Stimulated activated naive CD8-positive, alpha-beta T cell treated with anti-CD3 and anti-CD28 coated beads, Interleukin-15, Interleukin-2, amounts not matched to agents 100 U/mL and 50 U/mL, for 24 hours (primary cell): ENCODE data around the gene SLC25A20.
A peak's percentile ranks its signal among the peaks of the same experiment; 100 is the strongest.

ENCODE experiments used
- ATAC-seq: fragments of 150-1000 bp; cut with Tn5 transposase; one replicate; pipeline ENCODE4 v1.10.0; 2021
- DNase-seq: peaks from one replicate; pipeline ENCODE4 v3.0.0; 2021

SLC25A20 gene

DNA sequence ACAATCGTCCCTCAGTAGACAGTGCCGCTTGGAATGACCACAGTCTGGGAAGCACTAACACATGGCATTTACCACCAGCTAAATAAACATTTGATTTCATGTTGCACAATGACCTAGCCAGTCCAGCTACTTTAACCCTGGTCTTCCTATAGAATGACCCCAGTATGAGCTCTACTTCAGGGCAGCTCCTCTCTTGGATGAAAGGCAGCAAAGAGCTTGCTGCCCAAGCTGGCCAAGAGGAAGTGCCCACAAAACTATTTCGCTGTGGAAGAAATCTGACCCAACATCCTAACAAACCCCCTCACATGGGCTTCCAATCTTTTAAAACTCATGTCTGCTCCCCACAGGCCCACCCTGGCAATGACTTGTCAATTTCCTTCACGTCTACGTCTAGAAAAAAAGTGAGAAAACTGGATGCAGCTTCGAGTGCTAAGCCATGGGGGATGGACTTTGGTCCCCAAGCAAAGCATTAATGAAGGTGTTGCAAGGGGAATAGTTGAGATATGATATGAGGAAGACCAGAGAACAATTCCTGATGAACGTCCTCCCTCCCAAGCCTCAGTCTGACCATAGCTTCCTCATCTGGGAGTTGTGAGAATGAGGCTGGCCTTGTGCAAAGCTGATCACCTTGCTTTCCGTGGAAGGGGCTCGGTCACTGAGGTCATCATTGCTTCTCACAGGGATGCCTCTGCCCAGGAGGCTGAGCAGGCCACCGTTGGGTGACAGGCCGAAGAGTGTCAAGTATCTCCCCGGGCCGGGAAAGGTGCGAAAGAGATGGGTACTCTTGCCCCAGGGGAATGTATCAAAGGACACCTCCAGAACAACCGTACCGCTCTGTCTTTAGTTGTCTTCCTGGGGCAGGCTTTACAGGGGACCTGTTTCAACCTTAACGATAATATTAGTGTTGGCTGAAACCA, 964 bp downstream of the SLC25A20 start:
- ATAC-seq (no peak), DNase-seq (peak; percentile 20)

DNA sequence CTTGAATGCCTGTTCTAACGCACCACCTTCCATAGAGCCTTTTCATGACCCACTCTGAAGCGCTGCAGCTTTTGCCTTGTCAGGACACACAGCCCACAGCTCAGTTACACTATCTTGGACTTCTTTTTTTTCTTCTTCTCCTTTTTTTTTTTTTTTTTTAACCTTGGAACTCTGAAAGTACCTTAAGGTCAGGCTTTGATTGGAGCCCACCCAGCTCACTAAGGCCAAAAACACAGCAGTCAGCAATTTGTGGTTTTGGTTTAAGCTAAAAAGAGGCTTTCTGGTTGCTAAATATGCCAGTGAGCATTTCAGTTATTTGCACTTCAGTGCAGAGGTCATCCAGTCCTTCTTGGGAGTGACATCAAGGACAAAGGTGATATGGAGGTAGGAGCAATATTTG, 1.7 kb downstream of the SLC25A20 start:
- ATAC-seq = no peak
- DNase-seq = no peak

DNA sequence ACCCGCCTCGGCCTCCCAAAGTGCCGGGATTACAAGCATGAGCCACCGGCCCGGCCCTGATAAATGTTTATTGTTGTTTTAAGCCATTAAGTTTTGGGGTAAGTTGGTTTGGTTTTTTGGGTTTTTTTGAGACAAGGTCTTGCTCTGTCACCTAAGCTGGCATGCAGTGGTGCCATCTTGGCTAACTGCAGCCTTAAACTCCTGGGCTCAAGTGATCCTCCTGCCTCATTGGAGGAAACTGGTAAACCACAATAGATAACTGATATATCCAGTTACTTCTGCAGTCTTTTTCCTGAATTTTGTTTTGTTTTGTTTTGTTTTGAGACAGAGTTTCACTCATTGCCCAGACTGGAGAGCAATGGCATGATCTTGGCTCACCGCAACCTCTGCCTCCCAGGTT, 4.2 kb downstream of the SLC25A20 start:
- ATAC-seq = no peak

DNA sequence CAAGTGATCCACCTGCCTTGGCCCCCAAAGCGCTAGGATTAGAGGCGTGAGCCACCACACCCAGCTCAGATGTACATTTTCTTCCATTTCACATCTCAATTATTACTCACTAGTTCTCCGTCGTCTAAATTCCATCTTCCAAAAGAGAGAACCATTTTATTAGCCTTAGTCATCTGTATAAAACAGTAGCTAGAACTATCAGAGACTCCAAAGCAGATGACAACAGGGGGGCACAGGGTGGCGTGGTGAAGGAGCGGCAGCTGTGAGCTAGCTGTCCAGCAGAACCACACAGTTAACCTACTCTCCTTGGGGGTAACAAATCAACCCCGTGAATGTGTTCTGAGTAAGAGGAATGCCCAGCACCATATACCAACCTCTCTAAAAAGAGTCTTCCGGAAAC, 7.1 kb downstream of the SLC25A20 start:
- DNase-seq (no peak), ATAC-seq (no peak)

More for the DNA sequence above, 4.2 kb downstream of the SLC25A20 start:
- no peak for DNase-seq

DNA sequence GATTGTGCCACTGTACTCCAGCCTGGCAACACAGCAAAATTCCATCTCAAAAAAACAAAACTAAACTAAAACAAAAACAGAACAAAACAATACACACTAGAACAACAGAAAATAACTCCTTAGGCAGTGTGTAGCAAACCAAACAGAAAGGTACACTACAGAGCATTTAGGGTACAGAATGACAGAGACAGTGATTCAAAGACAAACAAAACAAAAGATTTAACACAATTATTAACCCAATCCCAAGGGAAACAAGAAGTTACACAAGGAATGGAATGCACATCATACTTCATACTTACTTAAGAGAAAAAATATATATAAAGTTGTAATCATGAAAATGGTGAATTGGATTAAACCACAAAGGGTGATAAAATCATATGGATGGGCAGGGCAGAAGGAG, 12.9 kb downstream of the SLC25A20 start:
- no peak for DNase-seq
- ATAC-seq = no peak

DNA sequence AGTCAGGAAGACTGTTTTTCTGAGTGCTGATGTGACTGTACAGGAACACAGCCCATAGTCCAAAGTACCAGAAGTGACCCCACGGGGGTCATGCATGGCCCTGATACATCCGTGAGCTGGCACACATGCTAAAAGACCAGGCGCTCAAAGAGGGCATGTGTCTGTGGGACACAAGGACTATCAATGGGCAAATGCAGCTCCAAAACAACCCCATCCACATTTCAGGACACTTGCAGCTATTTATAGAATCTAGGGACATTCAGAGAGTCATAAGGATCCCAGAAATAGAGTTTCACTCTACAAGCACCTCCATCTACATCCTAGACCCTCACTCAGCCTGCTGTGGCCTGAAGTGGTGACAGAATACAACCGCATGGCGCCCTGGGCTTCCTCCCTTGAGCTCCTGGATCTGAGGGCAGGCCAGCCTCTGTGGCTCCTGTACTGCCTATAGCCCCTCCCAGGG, 17.0 kb downstream of the SLC25A20 start:
- ATAC-seq (no peak), DNase-seq (no peak)

DNA sequence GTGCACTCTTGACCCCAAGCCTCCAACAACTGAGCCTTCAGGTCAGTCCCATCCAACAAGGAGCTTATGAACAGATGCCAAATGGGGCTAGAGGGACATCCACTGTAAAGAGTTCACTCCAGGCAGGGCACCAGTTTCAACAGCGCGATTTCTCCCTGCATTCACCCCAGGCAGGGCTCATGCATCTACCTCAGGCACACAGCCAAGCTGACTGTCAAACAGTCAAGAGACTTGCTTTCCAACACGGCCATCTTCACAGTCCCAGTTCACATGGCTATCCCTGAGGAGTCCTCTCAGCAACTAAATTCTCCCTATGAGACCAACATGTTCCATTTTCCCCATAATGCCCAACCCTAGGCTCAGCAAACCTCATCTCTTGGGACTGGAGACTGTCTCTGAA, 17.7 kb downstream of the SLC25A20 start:
- DNase-seq = no peak
- ATAC-seq = no peak

DNA sequence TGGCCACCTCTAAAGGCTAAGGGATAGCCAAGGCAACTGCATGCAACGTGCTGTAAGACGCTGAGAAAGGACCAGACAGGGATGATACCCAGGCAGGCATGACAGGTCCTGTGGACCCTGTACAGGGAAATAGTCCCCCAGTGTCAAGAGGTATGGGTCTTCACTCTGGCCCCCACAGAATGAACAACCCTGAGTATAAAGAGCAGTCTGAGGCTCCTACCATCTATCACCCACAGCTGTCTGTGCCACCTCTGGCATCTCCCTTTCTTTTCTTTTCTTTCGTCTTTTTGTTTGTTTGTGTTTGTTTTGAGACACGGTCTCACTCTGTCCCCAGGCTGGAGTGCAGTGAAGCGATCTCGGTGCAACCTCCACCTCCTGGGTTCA, 18.7 kb downstream of the SLC25A20 start:
- DNase-seq = no peak
- no peak for ATAC-seq

DNA sequence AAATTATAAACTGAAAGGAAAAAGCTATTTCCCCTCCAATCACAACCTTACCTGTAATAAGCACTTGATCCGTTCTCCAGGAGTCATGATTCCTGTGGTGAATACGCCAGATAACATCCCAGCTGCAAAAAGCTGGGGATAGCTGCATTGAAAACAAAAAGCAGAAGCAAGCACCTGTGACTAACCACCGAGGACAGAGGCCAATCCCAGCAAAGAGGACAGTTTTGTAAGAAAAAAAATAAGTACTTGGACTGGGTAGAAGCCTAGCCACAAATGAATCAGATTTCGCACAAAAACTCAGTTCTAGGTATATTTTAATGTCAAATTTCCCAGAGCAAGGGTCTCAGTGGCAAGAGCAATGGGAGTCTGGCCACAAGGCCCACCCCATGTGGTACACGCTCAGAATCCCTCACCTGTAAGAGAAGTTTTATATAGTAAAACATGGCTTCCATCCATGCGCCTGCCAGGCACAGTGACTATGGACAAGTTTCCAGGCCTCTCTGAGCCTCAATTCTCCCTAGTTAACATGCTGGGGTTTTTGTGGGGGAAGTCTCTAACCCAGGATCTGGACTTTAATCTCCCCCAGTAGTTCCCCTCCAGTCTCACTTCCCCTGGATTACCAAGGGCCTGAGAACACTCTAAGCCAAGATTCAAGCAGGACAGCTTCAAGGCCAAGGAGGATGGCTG, 19.2 kb downstream of the SLC25A20 start:
- DNase-seq (no peak), ATAC-seq (peak; percentile 14)

DNA sequence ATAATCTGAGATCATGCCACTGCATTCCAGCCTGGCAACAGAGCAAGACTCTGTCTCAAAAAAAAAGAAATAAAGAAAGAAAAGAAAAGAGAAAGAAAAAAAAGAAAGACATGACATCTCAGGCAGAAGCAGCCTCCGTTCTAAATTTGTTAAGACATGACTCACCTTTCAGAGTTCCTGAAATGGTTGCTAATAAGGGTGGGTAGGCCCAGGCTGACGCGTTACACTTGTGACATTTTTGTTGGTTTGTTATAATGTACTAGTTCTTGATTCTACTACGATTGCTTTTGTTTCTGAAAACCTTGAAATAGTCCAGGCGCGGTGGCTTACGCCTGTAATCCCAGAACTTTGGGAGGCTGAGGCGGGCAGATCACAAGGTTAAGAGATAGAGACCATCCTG, 21.0 kb downstream of the SLC25A20 start:
- DNase-seq (no peak), ATAC-seq (no peak)

DNA sequence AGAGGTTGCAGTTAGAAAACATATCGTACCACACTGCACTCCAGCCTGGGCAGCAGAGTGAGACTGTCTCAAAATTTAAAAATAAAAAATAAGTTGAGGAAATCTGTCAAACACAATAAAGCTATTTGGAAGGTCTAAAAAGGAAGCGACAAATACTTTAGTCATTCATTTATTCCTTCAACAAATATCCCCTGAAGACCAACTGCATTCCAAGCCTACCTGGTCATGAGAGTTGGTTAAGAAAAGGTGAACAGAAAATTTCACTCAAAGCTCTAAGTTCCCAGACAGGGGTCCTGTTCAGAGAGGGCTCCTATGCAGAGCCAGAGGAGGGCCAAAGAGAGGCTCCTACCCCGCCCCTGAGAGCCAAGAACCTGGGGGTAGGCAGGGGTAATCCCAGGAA, 35.6 kb downstream of the SLC25A20 start:
- ATAC-seq (no peak), DNase-seq (no peak)

DNA sequence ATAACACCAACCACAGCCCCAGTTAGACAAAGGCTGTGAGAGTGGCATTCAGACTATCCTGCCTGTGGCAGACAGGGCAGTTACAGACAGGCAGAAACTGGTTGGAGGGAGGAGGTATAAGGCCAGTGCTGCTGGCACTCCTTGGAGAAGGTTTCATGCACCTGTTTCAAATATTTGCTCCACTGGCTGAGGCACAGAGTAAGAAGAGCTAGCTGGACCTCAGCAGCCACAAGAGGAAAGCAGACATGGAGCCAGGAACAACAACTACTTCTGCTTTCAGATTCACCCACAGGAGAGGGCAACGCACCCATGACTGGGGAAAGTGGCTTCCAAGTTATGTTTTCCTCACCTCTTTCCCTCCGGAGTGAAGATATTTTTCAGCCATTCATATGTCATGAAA, 39.5 kb downstream of the SLC25A20 start:
- DNase-seq = no peak

DNA sequence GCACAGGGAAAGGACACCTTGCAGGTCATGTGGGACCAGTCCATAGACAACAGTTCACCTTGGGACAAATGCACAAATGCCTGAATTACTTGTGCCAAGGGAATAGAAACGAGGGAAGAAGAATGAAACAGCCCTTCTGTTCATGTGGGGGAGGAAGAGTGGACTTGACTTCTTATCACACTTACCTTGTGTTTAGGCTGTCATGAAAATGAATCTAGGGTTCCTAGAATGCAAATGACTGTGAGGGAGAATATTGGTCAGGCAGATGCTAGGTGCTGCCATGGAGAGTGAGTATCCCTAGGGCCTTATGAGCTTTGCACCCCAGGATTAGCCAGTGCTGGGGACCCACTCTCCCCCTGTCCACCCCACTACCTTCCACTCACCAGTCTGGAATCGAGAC, 40.0 kb downstream of the SLC25A20 start:
- no peak for DNase-seq
- ATAC-seq = no peak

More for the DNA sequence above, 39.5 kb downstream of the SLC25A20 start:
- ATAC-seq = no peak

DNA sequence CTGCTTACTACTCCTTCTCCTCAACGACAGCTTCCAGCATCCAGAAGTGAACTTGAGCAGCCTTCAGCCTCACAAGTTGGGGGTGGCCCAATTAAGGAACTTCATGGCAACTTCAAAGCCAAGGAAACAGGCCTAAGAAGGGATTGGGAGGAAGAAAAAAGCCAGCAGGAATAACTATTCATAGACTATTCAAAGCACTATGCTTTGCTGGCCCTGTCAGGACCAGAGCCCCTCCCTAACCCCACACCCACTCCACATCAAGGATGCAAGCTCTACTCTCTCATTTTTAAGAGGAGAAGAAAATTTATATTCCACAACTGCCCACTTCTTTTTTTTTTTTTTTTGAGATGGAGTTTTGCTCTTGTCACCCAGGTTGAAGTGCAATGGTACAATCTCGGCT, 41.0 kb downstream of the SLC25A20 start:
- DNase-seq (no peak), ATAC-seq (no peak)

DNA sequence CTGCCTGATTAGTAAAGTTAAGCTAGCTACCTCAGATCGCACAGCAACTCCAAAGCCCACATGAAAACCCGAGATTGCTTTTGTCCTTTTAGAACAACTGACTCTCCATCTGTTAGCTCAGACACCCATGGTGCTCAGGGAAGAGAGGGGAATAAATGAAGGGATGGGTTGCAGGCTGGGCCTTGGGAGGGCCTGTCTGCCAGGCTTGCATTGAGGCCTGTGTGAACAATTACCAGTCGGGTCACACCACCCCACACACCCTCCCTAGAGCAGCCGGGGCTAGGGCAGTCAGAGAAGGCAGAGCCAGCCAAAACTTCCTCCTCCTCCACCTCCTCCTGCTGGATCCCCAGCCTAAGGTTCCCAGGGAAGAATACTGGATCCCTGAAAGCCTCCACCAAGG, 42.2 kb downstream of the SLC25A20 start:
- no peak for ATAC-seq
- no peak for DNase-seq

DNA sequence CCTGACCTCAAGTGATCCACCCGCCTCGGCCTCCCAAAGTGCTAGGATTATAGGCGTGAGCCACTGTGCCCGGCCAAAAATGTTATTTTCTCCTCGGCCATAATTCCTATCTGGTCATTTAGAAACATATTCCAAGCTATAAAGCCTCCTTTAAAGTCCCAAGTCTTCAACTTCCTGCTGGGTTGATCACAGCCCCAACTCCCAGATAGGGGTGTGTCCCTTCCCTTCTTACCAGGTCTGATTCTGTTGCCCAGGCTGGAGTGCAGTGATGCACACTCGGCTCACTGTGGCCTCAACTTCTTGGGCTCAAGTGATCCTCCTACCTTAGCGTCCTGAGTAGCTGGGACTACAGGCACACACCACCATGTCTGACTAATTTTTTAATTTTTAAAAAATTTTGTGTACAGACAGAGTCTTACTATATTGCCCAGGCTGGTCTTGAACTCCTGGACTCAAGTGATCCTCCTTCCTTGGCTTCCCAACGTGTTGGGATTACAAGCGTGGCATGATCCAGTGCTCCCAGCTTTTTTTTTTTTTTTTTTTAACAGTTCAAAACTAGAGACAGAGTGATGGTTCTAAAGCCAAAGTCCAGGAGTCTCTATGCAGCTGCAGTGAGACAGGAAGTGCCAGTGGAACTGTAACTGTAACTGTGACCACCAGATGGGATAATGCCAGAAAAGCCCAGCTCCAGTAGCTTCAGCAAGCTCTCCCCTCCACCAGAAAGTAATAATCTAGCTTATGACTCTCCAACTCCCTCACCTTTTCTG, 42.8 kb downstream of the SLC25A20 start:
- ATAC-seq = no peak
- no peak for DNase-seq

DNA sequence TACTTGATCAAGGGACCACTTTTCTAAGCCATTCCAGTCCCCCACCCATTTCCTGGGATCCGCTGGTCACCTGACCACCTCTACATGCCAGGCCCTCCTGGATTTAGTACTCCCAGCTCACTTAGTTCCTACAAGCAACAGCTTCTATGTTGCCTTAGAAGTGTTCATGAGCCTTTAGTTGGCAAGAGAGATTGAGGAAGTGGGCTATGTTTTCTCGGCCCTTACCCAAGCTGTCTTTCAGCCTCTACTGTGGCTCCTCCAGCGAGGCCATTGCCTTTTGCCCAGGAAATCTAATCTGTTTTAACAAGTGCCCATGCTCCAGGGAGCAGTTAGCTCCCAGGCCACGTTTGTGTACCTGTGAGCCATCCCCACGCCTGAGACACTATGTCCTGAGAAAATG, 46.5 kb downstream of the SLC25A20 start:
- DNase-seq (no peak), ATAC-seq (no peak)

DNA sequence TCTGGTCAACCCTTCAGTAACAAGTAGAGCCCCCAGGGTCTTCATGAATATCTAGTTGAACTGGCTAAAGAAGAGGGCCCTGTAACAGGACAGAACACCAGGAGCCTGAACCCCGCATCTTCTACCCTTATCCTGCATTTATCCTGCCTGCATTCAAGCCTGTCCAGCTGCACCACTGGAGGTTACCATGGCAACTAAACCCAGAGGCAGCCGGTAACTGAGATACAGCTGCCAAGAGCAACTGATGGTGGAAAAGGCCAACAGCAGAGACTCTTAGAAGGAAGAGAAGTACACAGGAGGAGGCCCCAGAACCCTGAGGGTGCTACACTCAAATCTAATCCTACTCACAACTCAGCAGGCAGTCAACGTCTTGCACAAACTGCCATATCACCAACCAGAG, 47.3 kb downstream of the SLC25A20 start:
- ATAC-seq = no peak
- no peak for DNase-seq

DNA sequence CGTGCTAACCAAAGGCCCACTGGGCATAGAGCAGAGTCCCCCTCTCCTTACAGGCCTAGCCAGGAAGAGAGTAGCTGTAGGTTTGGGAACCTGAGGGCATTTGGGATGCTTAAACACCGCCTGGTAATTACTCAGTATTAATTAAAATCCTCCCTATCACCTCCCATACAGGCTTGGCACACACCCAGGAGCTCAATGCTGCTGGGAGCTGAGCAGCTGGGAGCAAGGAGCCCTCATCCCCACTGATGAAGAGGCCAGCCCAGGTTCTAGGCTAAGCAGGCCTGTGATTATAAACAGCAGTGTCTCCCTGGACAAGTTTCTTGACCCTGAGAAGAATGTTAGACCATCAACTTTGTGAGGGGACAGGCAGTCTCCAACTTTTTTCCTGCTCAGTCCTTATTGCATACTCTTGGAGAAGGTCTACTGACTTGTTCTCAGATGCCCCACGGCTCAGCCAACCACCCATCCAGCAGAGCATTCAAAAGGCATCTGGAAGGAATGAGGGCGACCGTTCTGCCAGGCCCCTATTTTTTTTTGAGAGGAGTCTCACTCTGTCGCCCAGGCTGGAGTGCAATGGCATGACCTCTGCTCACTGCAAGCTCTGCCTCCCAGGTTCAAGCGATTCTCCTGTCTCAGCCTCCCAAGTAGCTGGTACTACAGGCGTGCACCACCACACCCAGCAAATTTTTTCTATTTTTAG, 49.7 kb downstream of the SLC25A20 start:
- ATAC-seq (no peak), DNase-seq (no peak)

DNA sequence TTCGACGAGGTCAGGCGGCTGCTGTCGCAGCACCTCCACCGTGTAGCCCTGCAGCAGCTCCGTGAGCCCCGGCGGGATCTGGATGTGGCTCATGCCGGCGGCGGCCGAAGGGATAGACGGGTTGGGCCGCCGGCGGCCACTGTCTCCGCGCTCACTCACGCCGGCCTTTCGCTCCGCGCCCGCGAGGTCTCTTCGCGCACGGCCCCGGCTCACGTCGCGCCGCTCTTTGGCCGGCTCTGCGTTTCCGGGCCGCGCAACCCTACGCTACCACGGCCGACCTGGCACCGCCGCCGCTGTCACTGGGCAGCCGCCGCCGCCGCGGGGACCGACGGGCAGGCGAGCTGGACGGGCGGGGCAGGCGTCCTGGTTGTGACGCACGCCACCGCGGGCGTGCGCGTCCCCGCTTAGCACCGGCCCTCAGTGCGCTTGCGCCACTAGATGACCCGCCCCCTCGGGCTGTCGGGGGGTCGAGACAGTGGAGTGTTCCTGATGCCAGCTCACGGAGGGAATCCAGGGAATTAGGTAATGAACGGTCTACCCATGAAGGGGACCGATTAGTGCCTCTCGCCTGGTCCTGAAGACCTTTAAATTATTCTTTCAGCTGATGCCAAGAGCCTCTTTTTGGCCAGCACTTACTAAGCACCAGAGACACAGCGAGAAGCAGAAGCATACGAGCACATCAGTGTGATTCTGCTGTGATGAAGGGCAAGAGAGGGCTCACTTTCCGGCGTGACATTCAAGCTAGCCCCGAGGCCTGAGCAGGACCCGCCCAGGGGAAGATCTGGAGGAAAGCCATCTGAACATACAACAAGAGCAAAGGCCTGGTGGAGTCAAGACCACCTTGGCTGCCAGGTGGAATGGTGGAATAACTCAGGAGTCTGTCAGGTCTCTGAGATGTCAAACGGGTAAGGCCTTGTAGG, 50.9 kb downstream of the SLC25A20 start, which contains the start of gene PRKAR2A:
Gene PRKAR2A, minus strand, starts transcription at position 371 of the 920 bp plus-strand sequence. Its CDS starts 278 bp downstream, at position 93.
- DNase-seq (peak; percentile 90), ATAC-seq (peak; percentile 92)

DNA sequence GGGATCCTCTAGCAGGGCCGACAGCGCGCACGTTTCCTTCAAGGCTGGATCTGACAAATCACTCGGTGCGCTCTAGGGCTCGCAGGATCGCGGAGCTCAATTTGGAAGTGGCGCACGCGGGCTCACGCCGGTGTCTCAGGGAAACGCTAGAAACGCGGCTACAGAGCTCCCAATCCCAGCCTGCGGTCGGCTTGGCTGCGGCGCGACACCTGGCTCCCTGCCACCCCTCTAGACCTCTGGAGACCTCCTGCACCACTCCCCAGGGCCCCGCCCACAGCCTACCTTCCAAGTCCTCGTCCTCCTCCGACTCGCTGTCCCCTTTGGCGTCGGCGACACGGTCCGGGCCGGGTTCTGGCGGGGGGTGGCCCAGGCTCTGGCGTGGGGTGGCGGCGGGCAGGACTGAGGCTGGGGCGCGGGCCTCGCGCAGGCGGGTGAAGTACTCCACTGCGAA, 51.6 kb downstream of the SLC25A20 start:
- DNase-seq (peak; percentile 65), ATAC-seq (peak; percentile 58)
